IMR-90 (cell line): ENCODE measurements around the gene DLX6. TPM values are rescaled to one million over a fixed set of nuclear protein-coding genes. Genes with fewer than 3 reads are reported as not detected.

ENCODE experiments used
- ATAC-seq: fragments of 200-7000 bp; cut with Tn5 transposase; 2 replicates; pipeline ENCODE4 v1.9.1; 2020; ENCODE audit warnings: low read depth, mild to moderate bottlenecking, moderate library complexity
- BruUV-seq: library from RNA; stranded (reverse); fragments of 400-500 nt; replicated peaks from 2 replicates; lab custom pipeline; 2021; lab: Mats Ljungman, UMichigan
- CTCF ChIA-PET: fragments of 300-600 bp; formaldehyde crosslinking; extraction: SDS; loops from one replicate; lab custom pipeline; 2021; ENCODE audit warnings: antibody characterized with exemption; lab: Yijun Ruan, JAX
- POLR2A ChIA-PET: fragments of 300-600 bp; sonication (Branson Sonifier 250); formaldehyde crosslinking; loops from one replicate; lab custom pipeline; 2022; ENCODE audit warnings: antibody characterized with exemption; ENCODE audit not compliant: unreplicated experiment; lab: Charles Lee
- DNase-seq: peaks from one replicate; pipeline ENCODE4 v3.0.0; 2013
- H2AFZ ChIP-seq: replicated peaks from 2 replicates; pipeline ENCODE3; 2013; ENCODE audit warnings: low read length, mild to moderate bottlenecking; ENCODE audit not compliant: poor library complexity
- H2AK5ac ChIP-seq: 2 replicates; pipeline ENCODE4 v1.6.1; 2013; ENCODE audit warnings: low read depth, low read length, inconsistent platforms
- H2AK9ac ChIP-seq: replicated peaks from 2 replicates; pipeline ENCODE3; 2013; ENCODE audit warnings: mild to moderate bottlenecking, low read depth, low read length, moderate library complexity; ENCODE audit not compliant: poor library complexity
- H2BK120ac ChIP-seq: 2 replicates; pipeline ENCODE4 v1.6.1; 2013; ENCODE audit warnings: low read depth, low read length, inconsistent platforms
- H2BK15ac ChIP-seq: 3 replicates; pipeline ENCODE4 v1.6.1; 2013; ENCODE audit warnings: low read depth, low read length, inconsistent platforms
- H2BK20ac ChIP-seq: 2 replicates; pipeline ENCODE4 v1.6.1; 2013; ENCODE audit warnings: low read depth, mild to moderate bottlenecking, inconsistent platforms, low read length, moderate library complexity
- H2BK5ac ChIP-seq: 2 replicates; pipeline ENCODE4 v1.6.1; 2013; ENCODE audit warnings: mild to moderate bottlenecking, low read depth, low read length, inconsistent platforms; ENCODE audit not compliant: poor library complexity, severe bottlenecking
- H3K14ac ChIP-seq: replicated peaks from 2 replicates; pipeline ENCODE4 v1.6.1; 2013; ENCODE audit warnings: low read depth, low read length, inconsistent platforms
- H3K18ac ChIP-seq: 2 replicates; pipeline ENCODE4 v1.6.1; 2013; ENCODE audit warnings: low read depth, low read length, control low read depth
- H3K23ac ChIP-seq: 2 replicates; pipeline ENCODE4 v1.6.1; 2013; ENCODE audit warnings: low read depth, low read length, inconsistent platforms
- H3K27ac ChIP-seq: 2 replicates; pipeline ENCODE4 v1.5.1; 2013; ENCODE audit warnings: mild to moderate bottlenecking, control low read depth, low read length; ENCODE audit not compliant: insufficient read depth
- H3K27me3 ChIP-seq: 2 replicates; pipeline ENCODE4 v1.6.1; 2013; ENCODE audit warnings: low read length; ENCODE audit not compliant: control insufficient read depth, insufficient read depth
- H3K36me3 ChIP-seq: 2 replicates; pipeline ENCODE4 v1.6.1; 2013; ENCODE audit warnings: low read length, mixed read lengths; ENCODE audit not compliant: control insufficient read depth, insufficient read depth
- H3K4ac ChIP-seq: 2 replicates; pipeline ENCODE4 v1.6.1; 2013; ENCODE audit warnings: low read depth, low read length, inconsistent platforms
- H3K4me1 ChIP-seq: 2 replicates; pipeline ENCODE4 v1.6.1; 2013; ENCODE audit warnings: low read length, mixed read lengths; ENCODE audit not compliant: control insufficient read depth, insufficient read depth
- H3K4me2 ChIP-seq: 2 replicates; pipeline ENCODE4 v1.6.1; 2013; ENCODE audit warnings: low read depth, mild to moderate bottlenecking, control low read depth, low read length, moderate library complexity
- H3K4me3 ChIP-seq: 2 replicates; pipeline ENCODE4 v1.5.1; 2013; ENCODE audit warnings: low read depth, mild to moderate bottlenecking, control low read depth, low read length, moderate library complexity; ENCODE audit not compliant: insufficient read depth
- H3K56ac ChIP-seq: 2 replicates; pipeline ENCODE4 v1.6.1; 2013; ENCODE audit warnings: low read length, inconsistent platforms; ENCODE audit not compliant: insufficient read depth; ENCODE audit errors: extremely low read depth
- H3K79me1 ChIP-seq, 2 experiments: 2 replicates each; pipeline ENCODE4 v1.6.1; 2013; ENCODE audit warnings: low read length in 2 of 2, inconsistent platforms in 1 of 2, low read depth in 1 of 2
- H3K9ac ChIP-seq: 2 replicates; pipeline ENCODE4 v1.6.1; 2013; ENCODE audit warnings: low read depth, low read length, control low read depth
- H3K9me1 ChIP-seq: 2 replicates; pipeline ENCODE4 v1.6.1; 2013; ENCODE audit warnings: low read length, inconsistent platforms; ENCODE audit not compliant: insufficient read depth
- H3K9me3 ChIP-seq: 2 replicates; pipeline ENCODE4 v1.6.1; 2013; ENCODE audit warnings: low read length; ENCODE audit not compliant: control insufficient read depth, insufficient read depth
- H4K20me1 ChIP-seq: 2 replicates; pipeline ENCODE4 v1.6.1; 2013; ENCODE audit warnings: low read length, inconsistent platforms; ENCODE audit not compliant: insufficient read depth
- H4K5ac ChIP-seq: 2 replicates; pipeline ENCODE4 v1.6.1; 2013; ENCODE audit warnings: mild to moderate bottlenecking, low read depth, low read length, control low read depth
- H4K8ac ChIP-seq, 2 experiments: 2 replicates each; pipeline ENCODE4 v1.6.1; 2013; ENCODE audit warnings: low read depth in 2 of 2, low read length in 2 of 2, control low read depth in 1 of 2, inconsistent platforms in 1 of 2
- H4K91ac ChIP-seq: 2 replicates; pipeline ENCODE4 v1.6.1; 2013; ENCODE audit warnings: low read depth, low read length, inconsistent platforms; ENCODE audit not compliant: insufficient read depth
- BHLHE40 ChIP-seq: fragments of 150-350 bp; IDR thresholded peaks from 2 replicates; pipeline ENCODE4 v1.6.1; 2016; ENCODE audit warnings: mild to moderate bottlenecking, low read depth, low read length
- CEBPB ChIP-seq: IDR thresholded peaks from 2 replicates; pipeline ENCODE4 v1.6.1; 2012; ENCODE audit warnings: low read depth, low read length, improper control_type of control experiment
- CHD1 ChIP-seq: IDR thresholded peaks from 2 replicates; pipeline ENCODE4 v1.6.1; 2012; ENCODE audit warnings: low read depth, low read length, improper control_type of control experiment
- FOS ChIP-seq: fragments of 150-350 bp; IDR thresholded peaks from 2 replicates; pipeline ENCODE4 v1.6.1; 2016; ENCODE audit warnings: low read depth, low read length
- MAFK ChIP-seq: IDR thresholded peaks from 2 replicates; pipeline ENCODE4 v1.6.1; 2012; ENCODE audit warnings: low read depth, low read length, improper control_type of control experiment
- MAZ ChIP-seq: IDR thresholded peaks from 2 replicates; pipeline ENCODE4 v1.6.1; 2012; ENCODE audit warnings: low read depth, mild to moderate bottlenecking, low read length, improper control_type of control experiment, moderate library complexity, borderline replicate concordance
- MXI1 ChIP-seq: IDR thresholded peaks from 2 replicates; pipeline ENCODE4 v1.6.1; 2012; ENCODE audit warnings: low read depth, mild to moderate bottlenecking, low read length, moderate library complexity, borderline replicate concordance
- NFE2L2 ChIP-seq: fragments of 150-350 bp; IDR thresholded peaks from 2 replicates; pipeline ENCODE4 v1.6.1; 2016; ENCODE audit warnings: low read depth, mild to moderate bottlenecking, low read length
- POLR2A ChIP-seq: IDR thresholded peaks from 2 replicates; pipeline ENCODE4 v1.6.1; 2012; ENCODE audit warnings: mild to moderate bottlenecking, low read depth, low read length
- RAD21 ChIP-seq: IDR thresholded peaks from 2 replicates; pipeline ENCODE4 v1.6.1; 2012; ENCODE audit warnings: low read length, improper control_type of control experiment
- RCOR1 ChIP-seq: IDR thresholded peaks from 2 replicates; pipeline ENCODE4 v1.6.1; 2012; ENCODE audit warnings: mild to moderate bottlenecking, low read length, improper control_type of control experiment; ENCODE audit not compliant: insufficient replicate concordance
- RFX5 ChIP-seq: IDR thresholded peaks from 2 replicates; pipeline ENCODE4 v1.8.0; 2012; ENCODE audit warnings: low read depth, mild to moderate bottlenecking, low read length, moderate library complexity
- SMC3 ChIP-seq: fragments of 150-350 bp; IDR thresholded peaks from 2 replicates; pipeline ENCODE4 v1.6.1; 2016; ENCODE audit warnings: low read depth, mild to moderate bottlenecking, antibody characterized with exemption, low read length, moderate library complexity
- dilution Hi-C: fragments of 300-500 bp; cut with HindIII; formaldehyde crosslinking; loops from one replicate; pipeline ENCODE4 v1.14.3; 2018; ENCODE audit warnings: low sequenced_read_pairs; ENCODE audit not compliant: unreplicated experiment
- in situ Hi-C: fragments of 300-500 bp; cut with MboI; formaldehyde crosslinking; loops from 3 replicates; pipeline ENCODE4 v1.14.3; 2019; ENCODE audit warnings: low sequenced_read_pairs, inconsistent platforms, mixed read lengths
- intact Hi-C: fragments of 100-400 bp; cut with micrococcal nuclease; formaldehyde crosslinking; loops from 2 replicates; pipeline ENCODE4 v1.10.0; 2022
- polyA plus RNA-seq, 3 experiments: library from polyadenylated mRNA; depleted of rRNA; stranded (reverse); fragments of >200 nt; gene quantifications; 2 replicates each; pipeline ENCODE4 v1.2.3, GENCODE V29; 2012; ENCODE audit warnings: low replicate concordance in 1 of 3
- total RNA-seq: library from RNA; depleted of rRNA; stranded (reverse); fragments of >200 nt; gene quantifications from 2 replicates; pipeline ENCODE4 v1.2.3, GENCODE V29; 2012
- TF ChIP-seq, protein P1 (sequence below): conservative IDR thresholded peaks from 2 replicates; pipeline ENCODE4 v1.5.1; 2012; ENCODE audit warnings: mild to moderate bottlenecking, low read depth, low read length, improper control_type of control experiment
- TF ChIP-seq, protein P2 (sequence below): fragments of 150-350 bp; IDR thresholded peaks from 2 replicates; pipeline ENCODE4 v1.6.1; 2016; ENCODE audit warnings: low read depth, mild to moderate bottlenecking, low read length, moderate library complexity, borderline replicate concordance
- TF ChIP-seq, protein P3 (sequence below): fragments of 150-350 bp; IDR thresholded peaks from 2 replicates; pipeline ENCODE4 v1.6.1; 2017; ENCODE audit warnings: mild to moderate bottlenecking, antibody characterized with exemption, low read length, low read depth

Gene DLX6
- total and polyA plus RNA-seq, 2 of the 4 experiments (the other 2 are of a cell fraction) = not detected

DNA sequence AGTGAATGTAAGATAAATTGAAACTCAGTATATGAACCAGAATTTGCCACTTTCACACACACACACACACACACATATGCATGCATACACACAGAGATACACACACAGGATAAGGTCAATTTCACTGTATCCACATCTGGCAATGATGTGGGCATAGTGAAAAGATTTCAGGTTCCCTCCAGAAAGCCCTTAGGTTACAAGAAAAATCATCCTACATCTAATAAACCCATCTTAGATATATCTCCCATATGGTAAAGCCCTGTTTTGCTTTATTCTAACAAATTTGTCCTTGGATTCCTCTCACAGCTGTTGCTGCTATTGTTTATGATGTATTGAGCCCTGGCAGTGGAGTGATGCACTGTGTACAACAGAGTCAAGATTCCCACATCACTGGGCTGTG is 27.9 kb upstream of the DLX6 start:
- no peak for ATAC-seq

More for the DNA sequence above, 27.9 kb upstream of the DLX6 start:
- H2BK20ac ChIP-seq = no peak overlapping the region
- no peak overlapping the region for H3K27ac ChIP-seq
- H3K9me1 ChIP-seq = no peaks in the 10 kb centered on the region
- no peak overlapping the region for H4K91ac ChIP-seq
- POLR2A ChIA-PET = no interaction called here
- no peak overlapping the region for H3K23ac ChIP-seq
- H4K8ac ChIP-seq = no peak overlapping the region
- H3K4me1 ChIP-seq = no peaks in the 10 kb centered on the region
- CTCF ChIA-PET = no interaction called here
- no TSS peak for BruUV-seq
- no peak overlapping the region for H2AK9ac ChIP-seq
- no peak for TF ChIP-seq RCOR1
- no peak for TF ChIP-seq MXI1
- no peak for TF ChIP-seq RFX5
- TF ChIP-seq BHLHE40 = no peak
- TF ChIP-seq FOS = no peak
- TF ChIP-seq CEBPB = no peak
- no peak for TF ChIP-seq NFE2L2
- no peak for TF ChIP-seq MAZ
- no peak for TF ChIP-seq POLR2A
- TF ChIP-seq, protein P1, sequence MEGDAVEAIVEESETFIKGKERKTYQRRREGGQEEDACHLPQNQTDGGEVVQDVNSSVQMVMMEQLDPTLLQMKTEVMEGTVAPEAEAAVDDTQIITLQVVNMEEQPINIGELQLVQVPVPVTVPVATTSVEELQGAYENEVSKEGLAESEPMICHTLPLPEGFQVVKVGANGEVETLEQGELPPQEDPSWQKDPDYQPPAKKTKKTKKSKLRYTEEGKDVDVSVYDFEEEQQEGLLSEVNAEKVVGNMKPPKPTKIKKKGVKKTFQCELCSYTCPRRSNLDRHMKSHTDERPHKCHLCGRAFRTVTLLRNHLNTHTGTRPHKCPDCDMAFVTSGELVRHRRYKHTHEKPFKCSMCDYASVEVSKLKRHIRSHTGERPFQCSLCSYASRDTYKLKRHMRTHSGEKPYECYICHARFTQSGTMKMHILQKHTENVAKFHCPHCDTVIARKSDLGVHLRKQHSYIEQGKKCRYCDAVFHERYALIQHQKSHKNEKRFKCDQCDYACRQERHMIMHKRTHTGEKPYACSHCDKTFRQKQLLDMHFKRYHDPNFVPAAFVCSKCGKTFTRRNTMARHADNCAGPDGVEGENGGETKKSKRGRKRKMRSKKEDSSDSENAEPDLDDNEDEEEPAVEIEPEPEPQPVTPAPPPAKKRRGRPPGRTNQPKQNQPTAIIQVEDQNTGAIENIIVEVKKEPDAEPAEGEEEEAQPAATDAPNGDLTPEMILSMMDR = no peak
- TF ChIP-seq RAD21 = no peak
- no peak for TF ChIP-seq MAFK
- TF ChIP-seq, protein P2, sequence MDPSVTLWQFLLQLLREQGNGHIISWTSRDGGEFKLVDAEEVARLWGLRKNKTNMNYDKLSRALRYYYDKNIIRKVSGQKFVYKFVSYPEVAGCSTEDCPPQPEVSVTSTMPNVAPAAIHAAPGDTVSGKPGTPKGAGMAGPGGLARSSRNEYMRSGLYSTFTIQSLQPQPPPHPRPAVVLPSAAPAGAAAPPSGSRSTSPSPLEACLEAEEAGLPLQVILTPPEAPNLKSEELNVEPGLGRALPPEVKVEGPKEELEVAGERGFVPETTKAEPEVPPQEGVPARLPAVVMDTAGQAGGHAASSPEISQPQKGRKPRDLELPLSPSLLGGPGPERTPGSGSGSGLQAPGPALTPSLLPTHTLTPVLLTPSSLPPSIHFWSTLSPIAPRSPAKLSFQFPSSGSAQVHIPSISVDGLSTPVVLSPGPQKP = no peak
- no peak for TF ChIP-seq CHD1
- TF ChIP-seq, protein P3, sequence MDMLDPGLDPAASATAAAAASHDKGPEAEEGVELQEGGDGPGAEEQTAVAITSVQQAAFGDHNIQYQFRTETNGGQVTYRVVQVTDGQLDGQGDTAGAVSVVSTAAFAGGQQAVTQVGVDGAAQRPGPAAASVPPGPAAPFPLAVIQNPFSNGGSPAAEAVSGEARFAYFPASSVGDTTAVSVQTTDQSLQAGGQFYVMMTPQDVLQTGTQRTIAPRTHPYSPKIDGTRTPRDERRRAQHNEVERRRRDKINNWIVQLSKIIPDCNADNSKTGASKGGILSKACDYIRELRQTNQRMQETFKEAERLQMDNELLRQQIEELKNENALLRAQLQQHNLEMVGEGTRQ = no peak
- no peak for TF ChIP-seq SMC3
- no peaks in the 10 kb centered on the region for H3K27me3 ChIP-seq
- no peaks in the 10 kb centered on the region for H3K79me1 ChIP-seq
- no peaks in the 10 kb centered on the region for H3K36me3 ChIP-seq
- H3K18ac ChIP-seq = no peak overlapping the region
- H3K9me3 ChIP-seq = no peaks in the 10 kb centered on the region
- no peak overlapping the region for H3K56ac ChIP-seq
- no peak overlapping the region for H2AK5ac ChIP-seq
- H3K4me3 ChIP-seq = no peak overlapping the region
- no peak overlapping the region for H2BK5ac ChIP-seq
- no peak overlapping the region for H4K5ac ChIP-seq
- H2AFZ ChIP-seq = no peak overlapping the region
- dilution Hi-C loops = no loop called here
- H3K4me2 ChIP-seq = no peak overlapping the region
- H2BK120ac ChIP-seq = no peak overlapping the region
- H2BK15ac ChIP-seq = no peak overlapping the region
- no peak for DNase-seq
- H3K14ac ChIP-seq = no peak overlapping the region
- in situ Hi-C loops = no loop called here
- intact Hi-C loops = no loop called here
- H3K4ac ChIP-seq = no peak overlapping the region
- no peak overlapping the region for H3K9ac ChIP-seq
- no peaks in the 10 kb centered on the region for H4K20me1 ChIP-seq
